Skeletal muscle tissue (tissue), 4 donors: ENCODE results near the gene SLC6A2. TPM values are rescaled to one million over a fixed set of nuclear protein-coding genes. Genes with fewer than 3 reads are reported as not detected.

Experiments used
- H3K27ac ChIP-seq: one replicate; pipeline ENCODE4 v1.7.0; 2013; ENCODE audit warnings: mild to moderate bottlenecking, low read depth, low read length, inconsistent platforms
- H3K27me3 ChIP-seq, 3 donors: one replicate each; pipeline ENCODE4 v1.7.0; 2013; ENCODE audit warnings: low read length in 3 of 3; ENCODE audit not compliant: control insufficient read depth in 3 of 3, insufficient read depth in 3 of 3
- H3K36me3 ChIP-seq, 3 donors: one replicate each; pipeline ENCODE4 v1.7.0; 2013; ENCODE audit warnings: low read length in 3 of 3; ENCODE audit not compliant: control insufficient read depth in 3 of 3, insufficient read depth in 3 of 3
- H3K4me1 ChIP-seq, 3 donors: one replicate each; pipeline ENCODE4 v1.7.0; 2013; ENCODE audit warnings: low read length in 3 of 3, mild to moderate bottlenecking in 3 of 3; ENCODE audit not compliant: control insufficient read depth in 3 of 3, insufficient read depth in 3 of 3
- H3K4me3 ChIP-seq, 3 donors: one replicate each; pipeline ENCODE4 v1.7.0; 2013; ENCODE audit warnings: low read length in 3 of 3
- H3K9ac ChIP-seq, 3 donors: one replicate each; pipeline ENCODE4 v1.7.0; 2013; ENCODE audit warnings: low read length in 3 of 3, mild to moderate bottlenecking in 3 of 3, moderate library complexity in 2 of 3, low read depth in 1 of 3
- H3K9me3 ChIP-seq, 3 donors: one replicate each; pipeline ENCODE4 v1.7.0; 2013; ENCODE audit warnings: low read length in 3 of 3; ENCODE audit not compliant: control insufficient read depth in 3 of 3
- total RNA-seq: library from RNA; depleted of rRNA; stranded (reverse); fragments of >200 nt; gene quantifications from one replicate; pipeline ENCODE4 v1.2.3, GENCODE V29; 2014
- donor health status: Osteomylitis.

Gene SLC6A2
- total RNA-seq, 1 donor from 2014 or later = 1.0 TPM

DNA sequence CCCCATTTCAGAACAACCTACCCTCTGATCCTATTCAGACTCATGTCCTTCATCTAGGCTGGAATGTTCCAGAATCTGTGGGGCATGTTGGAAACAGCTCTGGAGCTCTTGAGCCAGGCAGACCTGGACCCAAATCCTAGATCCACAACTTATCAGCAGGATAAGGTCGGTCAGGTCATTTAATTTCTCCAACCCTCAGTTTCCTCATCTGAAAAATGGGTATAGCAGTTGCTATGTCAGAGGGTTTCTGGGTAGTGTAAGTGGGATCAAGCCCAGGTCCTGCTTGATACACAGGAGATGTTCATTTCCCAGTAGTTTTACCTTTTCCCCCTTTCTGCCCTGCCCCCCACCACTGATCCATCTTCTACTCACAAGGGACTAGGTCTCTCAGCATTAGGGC lies 12.0 kb downstream of the SLC6A2 start:
- Histone ChIP-seq H3K27me3 (no peaks in the 10 kb centered on the region), H3K4me3 (no peak overlapping the region), H3K9ac (no peak overlapping the region), H3K36me3 (no peaks in the 10 kb centered on the region), H3K27ac (no peak overlapping the region), H3K9me3 (peaks cover 0 to 3% (median 0%) of the 10 kb centered on the region in 3 donors), H3K4me1 (peaks cover 7 to 11% (median 10%) of the 10 kb centered on the region in 3 donors)

DNA sequence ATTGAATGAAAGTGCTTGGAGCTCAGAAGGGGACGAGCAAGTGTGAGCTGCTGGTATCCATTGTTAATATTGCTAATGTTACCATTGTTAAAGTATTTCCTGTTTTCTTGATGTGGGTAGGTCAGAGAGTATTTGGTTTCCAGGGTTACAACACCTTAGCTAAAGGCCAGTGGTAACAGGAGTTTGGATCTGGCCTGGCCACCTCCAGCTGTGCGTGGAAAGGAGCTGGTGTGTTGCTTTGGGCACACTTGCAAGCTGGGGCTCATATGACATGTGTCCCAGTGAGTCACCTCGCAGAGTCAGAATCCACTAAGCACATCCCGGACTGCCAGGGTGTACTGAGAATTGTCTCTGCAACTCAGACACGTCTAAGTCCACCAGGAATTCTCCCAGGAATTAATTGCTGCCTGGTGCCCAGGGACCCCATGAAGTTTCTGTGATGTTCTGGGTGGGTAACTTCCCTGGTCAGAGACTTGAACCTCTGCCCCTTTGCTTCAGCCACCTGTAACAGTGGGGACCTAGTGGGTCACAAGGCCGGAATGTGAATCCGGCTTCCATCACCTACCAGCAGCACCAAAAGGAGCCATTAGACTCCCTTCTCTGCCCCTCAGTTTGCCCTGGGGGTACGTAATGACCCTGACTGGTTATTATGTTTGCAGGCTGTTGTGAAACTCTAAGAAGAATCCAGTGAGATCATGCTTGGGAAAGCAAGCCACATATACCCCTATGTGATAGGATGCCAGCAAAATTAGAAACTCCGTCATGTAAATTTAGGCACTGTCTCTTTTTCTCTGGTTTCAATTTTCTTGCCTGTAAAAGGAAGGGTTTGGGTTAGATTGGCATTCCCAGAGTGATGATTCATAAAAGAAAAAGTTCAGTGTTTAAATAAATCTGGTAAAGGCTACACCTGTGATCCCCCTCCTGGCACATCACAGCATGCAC lies 12.8 kb downstream of the SLC6A2 start:
- no peaks in the 10 kb centered on the region for H3K9me3 ChIP-seq
- no peak overlapping the region for H3K9ac ChIP-seq
- no peak overlapping the region for H3K27ac ChIP-seq
- H3K4me1 ChIP-seq = peaks cover 7 to 11% (median 10%) of the 10 kb centered on the region in 3 donors
- H3K27me3 ChIP-seq = no peaks in the 10 kb centered on the region
- H3K4me3 ChIP-seq = no peak overlapping the region
- H3K36me3 ChIP-seq = no peaks in the 10 kb centered on the region

DNA sequence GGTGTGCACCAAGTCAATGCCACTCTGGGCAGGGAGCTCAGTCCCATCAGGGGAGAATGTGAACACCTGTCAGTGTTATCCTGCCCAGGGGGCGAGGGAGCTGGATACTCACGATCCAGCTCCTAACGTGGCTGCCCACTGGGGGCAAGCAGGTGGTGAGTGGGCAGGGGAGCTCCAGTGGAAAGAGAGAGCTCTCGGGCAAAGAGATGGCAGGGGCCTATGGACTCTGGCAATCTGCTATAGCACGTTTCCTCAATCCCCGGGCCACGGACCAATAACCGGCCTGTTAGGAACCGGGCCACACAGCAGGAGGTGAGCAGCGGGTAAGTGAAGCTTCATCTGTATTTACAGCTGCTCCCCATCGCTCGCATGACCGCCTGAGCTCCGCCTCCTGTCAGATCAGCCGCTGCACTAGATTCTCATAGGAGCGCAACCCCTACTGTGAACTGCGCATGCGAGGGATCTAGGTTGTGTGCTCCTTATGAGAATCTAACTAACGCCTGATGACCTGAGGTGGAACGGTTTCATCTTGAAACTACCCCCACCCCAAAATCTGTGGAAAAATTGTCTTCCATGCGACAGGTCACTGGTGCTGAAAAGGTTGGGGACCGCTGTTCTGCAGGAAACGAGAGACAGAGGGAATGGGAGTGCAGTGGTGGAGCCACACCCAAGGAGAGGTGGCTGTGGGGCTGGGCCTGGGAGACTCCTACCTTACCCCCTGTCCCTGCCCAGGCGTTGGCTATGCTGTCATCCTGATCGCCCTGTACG lies 15.6 kb downstream of the SLC6A2 start:
- peaks cover 7 to 16% (median 11%) of the 10 kb centered on the region in 3 donors for H3K4me1 ChIP-seq
- H3K27ac ChIP-seq = no peak overlapping the region
- H3K36me3 ChIP-seq = no peaks in the 10 kb centered on the region
- no peaks in the 10 kb centered on the region for H3K27me3 ChIP-seq
- H3K9me3 ChIP-seq = no peaks in the 10 kb centered on the region
- no peak overlapping the region for H3K4me3 ChIP-seq
- H3K9ac ChIP-seq = no peak overlapping the region

DNA sequence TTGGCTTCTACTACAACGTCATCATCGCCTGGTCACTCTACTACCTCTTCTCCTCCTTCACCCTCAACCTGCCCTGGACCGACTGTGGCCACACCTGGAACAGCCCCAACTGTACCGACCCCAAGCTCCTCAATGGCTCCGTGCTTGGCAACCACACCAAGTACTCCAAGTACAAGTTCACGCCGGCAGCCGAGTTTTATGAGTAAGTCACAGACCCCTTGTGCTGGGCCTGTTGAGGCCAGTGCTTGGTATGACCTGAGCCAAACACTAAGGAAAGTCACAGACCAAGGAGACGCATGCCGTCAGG lies 16.1 kb downstream of the SLC6A2 start:
- no peaks in the 10 kb centered on the region for H3K36me3 ChIP-seq
- no peak overlapping the region for H3K9ac ChIP-seq
- no peak overlapping the region for H3K4me3 ChIP-seq
- H3K27ac ChIP-seq = no peak overlapping the region
- peaks cover 7 to 16% (median 11%) of the 10 kb centered on the region in 3 donors for H3K4me1 ChIP-seq
- H3K9me3 ChIP-seq = no peaks in the 10 kb centered on the region
- H3K27me3 ChIP-seq = no peaks in the 10 kb centered on the region

DNA sequence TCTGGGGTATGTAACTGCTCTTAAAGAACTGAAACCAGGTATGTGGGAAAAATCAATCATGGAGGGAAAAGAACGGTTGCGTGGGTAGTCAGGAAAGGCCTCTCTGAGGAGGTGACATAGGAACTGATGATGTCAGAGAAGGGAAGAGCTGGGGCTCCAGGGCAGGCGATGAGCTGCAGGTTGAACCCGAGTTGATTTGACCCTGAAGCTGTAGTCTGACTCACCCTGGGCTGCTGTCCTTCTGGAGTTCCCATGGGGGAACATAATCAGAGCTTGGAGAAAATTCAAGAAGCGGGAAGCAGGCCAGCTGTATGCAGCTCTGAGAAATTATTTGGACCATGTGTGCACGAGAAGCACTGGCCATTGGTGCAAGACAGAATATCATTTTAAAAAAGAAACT lies 16.7 kb downstream of the SLC6A2 start:
- Histone ChIP-seq H3K4me1 (peaks cover 7 to 16% (median 11%) of the 10 kb centered on the region in 3 donors), H3K9me3 (no peaks in the 10 kb centered on the region), H3K27me3 (no peaks in the 10 kb centered on the region), H3K36me3 (no peaks in the 10 kb centered on the region), H3K9ac (no peak overlapping the region), H3K4me3 (no peak overlapping the region), H3K27ac (no peak overlapping the region)

DNA sequence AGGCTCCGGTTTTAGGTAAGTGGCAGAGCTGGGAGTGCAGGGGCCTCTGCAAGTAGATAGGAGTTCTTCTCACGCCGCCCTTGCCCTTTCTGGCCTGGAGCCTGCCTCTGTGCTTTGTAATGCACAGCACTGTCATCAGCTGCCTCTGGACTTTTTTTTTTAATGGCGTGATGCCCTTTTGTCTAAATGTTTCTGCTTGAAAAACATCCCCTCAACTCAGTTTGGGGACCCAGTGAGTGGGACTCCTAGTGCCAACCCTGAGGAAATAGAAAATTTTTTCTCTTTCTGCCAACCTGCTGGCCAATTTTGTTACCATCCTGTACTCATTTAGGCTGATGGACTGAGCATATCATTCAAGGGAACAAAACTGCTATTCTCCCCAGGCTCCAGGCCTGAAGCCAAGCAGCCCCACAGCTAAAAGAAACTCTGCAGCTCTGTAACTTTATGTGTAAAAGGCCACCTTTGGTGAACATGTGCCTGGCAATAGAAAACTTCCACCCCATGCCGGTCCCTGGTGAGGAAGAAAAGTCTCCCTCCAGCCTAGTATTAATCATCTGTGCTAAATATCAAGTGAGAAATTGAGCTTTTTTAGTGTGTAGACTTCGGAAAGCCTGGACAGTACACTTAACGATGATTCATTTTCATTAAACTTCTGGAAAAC lies 22.5 kb downstream of the SLC6A2 start:
- Histone ChIP-seq H3K4me1 (peaks cover 0 to 6% (median 0%) of the 10 kb centered on the region in 3 donors), H3K27me3 (peaks cover 0 to 2% (median 0%) of the 10 kb centered on the region in 3 donors), H3K4me3 (no peak overlapping the region), H3K27ac (no peak overlapping the region), H3K9ac (no peak overlapping the region), H3K36me3 (no peaks in the 10 kb centered on the region), H3K9me3 (no peaks in the 10 kb centered on the region)

DNA sequence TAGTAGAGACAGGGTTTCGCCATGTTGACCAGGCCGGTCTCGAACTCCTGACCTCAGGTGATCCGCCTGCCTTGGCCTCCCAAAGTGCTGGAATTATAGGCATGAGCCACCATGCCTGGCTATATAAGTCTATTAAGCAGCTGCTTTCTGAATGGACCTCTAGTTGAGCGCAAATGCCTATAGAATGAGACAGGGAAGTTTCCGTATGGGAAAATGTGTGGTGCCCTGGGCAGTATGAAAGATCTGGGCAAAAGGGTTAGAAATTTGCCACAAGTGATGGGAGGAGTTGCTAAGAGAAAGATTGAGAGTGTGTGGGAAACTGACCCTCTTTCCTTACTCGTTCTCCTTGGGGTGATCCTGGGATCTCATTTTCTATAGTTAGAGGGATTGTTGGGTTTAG lies 26.3 kb downstream of the SLC6A2 start:
- no peak overlapping the region for H3K9ac ChIP-seq
- H3K27me3 ChIP-seq = peaks cover 0 to 3% (median 2%) of the 10 kb centered on the region in 3 donors
- no peaks in the 10 kb centered on the region for H3K9me3 ChIP-seq
- no peak overlapping the region for H3K4me3 ChIP-seq
- no peak overlapping the region for H3K27ac ChIP-seq
- no peaks in the 10 kb centered on the region for H3K4me1 ChIP-seq
- H3K36me3 ChIP-seq = no peaks in the 10 kb centered on the region

DNA sequence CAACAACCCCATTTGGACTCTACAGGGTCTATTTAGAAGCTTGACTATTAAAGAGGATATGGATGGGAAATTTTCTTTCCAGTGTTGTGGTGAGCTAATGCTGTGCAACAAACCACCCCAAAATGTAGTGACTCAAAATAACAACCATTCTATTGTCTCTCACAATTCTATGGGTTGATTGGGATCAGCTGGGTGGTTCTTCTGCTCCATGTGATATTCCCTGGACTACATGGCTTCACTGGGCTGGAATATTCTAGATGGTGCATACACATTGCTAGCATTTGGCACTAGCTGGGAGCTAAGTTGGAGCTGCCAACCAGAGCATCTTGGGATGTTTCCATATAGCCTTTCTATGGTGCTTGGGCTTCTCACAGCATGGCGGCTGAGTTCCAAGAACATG lies 30.2 kb downstream of the SLC6A2 start:
- no peak overlapping the region for H3K27ac ChIP-seq
- H3K4me3 ChIP-seq = no peak overlapping the region
- no peaks in the 10 kb centered on the region for H3K36me3 ChIP-seq
- H3K27me3 ChIP-seq = peaks cover 0 to 12% (median 3%) of the 10 kb centered on the region in 3 donors
- H3K4me1 ChIP-seq = no peaks in the 10 kb centered on the region
- H3K9me3 ChIP-seq = no peaks in the 10 kb centered on the region
- no peak overlapping the region for H3K9ac ChIP-seq

DNA sequence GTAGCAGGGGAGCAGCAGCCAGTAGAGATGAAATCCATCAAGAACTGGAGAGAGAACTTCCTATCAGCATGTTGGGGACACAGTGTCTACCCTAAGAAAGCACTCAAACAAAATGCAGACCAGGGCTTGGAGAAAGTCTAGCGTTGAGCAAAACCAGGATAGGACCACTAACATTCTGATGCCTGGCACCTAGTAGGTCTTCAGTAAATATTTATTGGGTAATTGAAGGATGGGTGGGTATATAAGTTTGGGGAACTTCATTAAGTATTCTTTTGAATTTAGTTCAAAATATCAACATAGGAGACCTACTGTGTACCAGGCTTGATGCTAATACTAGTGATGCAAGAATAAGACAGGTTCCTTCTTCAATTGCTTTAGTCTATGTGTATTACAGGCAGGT lies 30.9 kb downstream of the SLC6A2 start:
- Histone ChIP-seq H3K36me3 (no peaks in the 10 kb centered on the region), H3K27me3 (peaks cover 0 to 12% (median 3%) of the 10 kb centered on the region in 3 donors), H3K9me3 (no peaks in the 10 kb centered on the region), H3K9ac (no peak overlapping the region), H3K4me3 (no peak overlapping the region), H3K4me1 (no peaks in the 10 kb centered on the region), H3K27ac (no peak overlapping the region)
